ENCODE measurements around the gene ATP5F1A.
"Not testable (repeated sequence)": the region's sequence is repeated elsewhere in the genome, so short reads cannot be mapped to it uniquely, and the experiment has no call there.

The ATP5F1A gene

GRCh38 chr18:46097431-46097800 is 680 bp downstream of the ATP5F1A start:
- Histone ChIP-seq H3K9ac (ENCODE audit: low read depth, low read length, poor library complexity, severe bottlenecking) (peak overlapping the region; percentile 96), H3F3A (ENCODE audit: low read depth) (no peaks in the 10 kb centered on the region), H3K9me2 (replicated peaks; ENCODE audit: low read depth, low read length) (no peaks in the 10 kb centered on the region), H3K4me3 (ENCODE audit: low read length, poor library complexity, severe bottlenecking) (peak overlapping the region; percentile 99), H4K20me1 (ENCODE audit: insufficient read depth, low read length, poor library complexity, severe bottlenecking) (peaks cover 51% of the 10 kb centered on the region), H3K27me3 (ENCODE audit: insufficient read depth, low read length, poor library complexity, severe bottlenecking) (no peaks in the 10 kb centered on the region), H3K4me1 (ENCODE audit: insufficient read depth, low read length, poor library complexity, severe bottlenecking) (peaks cover 26% of the 10 kb centered on the region), H3K4me2 (ENCODE audit: low read depth, low read length, poor library complexity, severe bottlenecking) (peak overlapping the region; percentile 73), H3K79me2 (ENCODE audit: insufficient read depth, low read length) (peaks cover 60% of the 10 kb centered on the region), H3K36me3 (ENCODE audit: insufficient read depth, low read length) (peaks cover 21% of the 10 kb centered on the region), H3K9me3 (ENCODE audit: insufficient read depth, low read depth, low read length) (no peaks in the 10 kb centered on the region), H2AFZ (ENCODE audit: low read length) (peak overlapping the region; percentile 83)
- TF ChIP-seq EZH2phosphoT487 (IDR thresholded peaks at IDR 0.05; ENCODE audit: borderline replicate concordance) = no peak
- TF ChIP-seq CTCF (conservative IDR thresholded peaks at IDR 0.05; ENCODE audit: low read length) = no peak

- no peaks in the 10 kb centered on the region for H3K9me3 ChIP-seq (ENCODE audit: insufficient read depth, low read depth, low read length)
- TF ChIP-seq EZH2phosphoT487 (IDR thresholded peaks at IDR 0.05; ENCODE audit: borderline replicate concordance) = no peak
- no peak for TF ChIP-seq CTCF (conservative IDR thresholded peaks at IDR 0.05; ENCODE audit: low read length)
- no peak overlapping the region for H2AFZ ChIP-seq (ENCODE audit: low read length)
- peaks cover 56% of the 10 kb centered on the region for H4K20me1 ChIP-seq (ENCODE audit: insufficient read depth, low read length, poor library complexity, severe bottlenecking)
- no peaks in the 10 kb centered on the region for H3K9me2 ChIP-seq (replicated peaks; ENCODE audit: low read depth, low read length)
- H3K4me2 ChIP-seq (ENCODE audit: low read depth, low read length, poor library complexity, severe bottlenecking) = peak overlapping the region; percentile 73
- peaks cover 67% of the 10 kb centered on the region for H3K79me2 ChIP-seq (ENCODE audit: insufficient read depth, low read length)
- no peaks in the 10 kb centered on the region for H3F3A ChIP-seq (ENCODE audit: low read depth)
- H3K9ac ChIP-seq (ENCODE audit: low read depth, low read length, poor library complexity, severe bottlenecking) = peak overlapping the region; percentile 96
- H3K36me3 ChIP-seq (ENCODE audit: insufficient read depth, low read length) = peaks cover 22% of the 10 kb centered on the region
- no peaks in the 10 kb centered on the region for H3K27me3 ChIP-seq (ENCODE audit: insufficient read depth, low read length, poor library complexity, severe bottlenecking)
- H3K4me3 ChIP-seq (ENCODE audit: low read length, poor library complexity, severe bottlenecking) = peak overlapping the region; percentile 99
- H3K4me1 ChIP-seq (ENCODE audit: insufficient read depth, low read length, poor library complexity, severe bottlenecking) = peaks cover 26% of the 10 kb centered on the region
Measured at GRCh38 chr18:46096651-46097300, 1.3 kb downstream of the ATP5F1A start.

GRCh38 chr18:46095532-46095931 is 2.6 kb downstream of the ATP5F1A start:
- peaks cover 79% of the 10 kb centered on the region for H3K79me2 ChIP-seq (ENCODE audit: insufficient read depth, low read length)
- no peak overlapping the region for H3K9ac ChIP-seq (ENCODE audit: low read depth, low read length, poor library complexity, severe bottlenecking)
- H2AFZ ChIP-seq (ENCODE audit: low read length) = no peak overlapping the region
- H3K4me1 ChIP-seq (ENCODE audit: insufficient read depth, low read length, poor library complexity, severe bottlenecking) = peaks cover 35% of the 10 kb centered on the region
- peaks cover 69% of the 10 kb centered on the region for H4K20me1 ChIP-seq (ENCODE audit: insufficient read depth, low read length, poor library complexity, severe bottlenecking)
- H3F3A ChIP-seq (ENCODE audit: low read depth) = no peaks in the 10 kb centered on the region
- no peaks in the 10 kb centered on the region for H3K27me3 ChIP-seq (ENCODE audit: insufficient read depth, low read length, poor library complexity, severe bottlenecking)
- TF ChIP-seq EZH2phosphoT487 (IDR thresholded peaks at IDR 0.05; ENCODE audit: borderline replicate concordance) (no peak), CTCF (conservative IDR thresholded peaks at IDR 0.05; ENCODE audit: low read length) (no peak)
- H3K4me2 ChIP-seq (ENCODE audit: low read depth, low read length, poor library complexity, severe bottlenecking) = peak overlapping the region; percentile 73
- no peaks in the 10 kb centered on the region for H3K9me2 ChIP-seq (replicated peaks; ENCODE audit: low read depth, low read length)
- H3K4me3 ChIP-seq (ENCODE audit: low read length, poor library complexity, severe bottlenecking) = peak overlapping the region; percentile 99
- H3K36me3 ChIP-seq (ENCODE audit: insufficient read depth, low read length) = peaks cover 34% of the 10 kb centered on the region
- H3K9me3 ChIP-seq (ENCODE audit: insufficient read depth, low read depth, low read length) = no peaks in the 10 kb centered on the region

GRCh38 chr18:46088501-46088900 is 9.6 kb downstream of the ATP5F1A start:
- not testable (repeated sequence) for H3K9ac ChIP-seq (ENCODE audit: low read depth, low read length, poor library complexity, severe bottlenecking); H3K9me3 ChIP-seq (ENCODE audit: insufficient read depth, low read depth, low read length); H2AFZ ChIP-seq (ENCODE audit: low read length); H3K27me3 ChIP-seq (ENCODE audit: insufficient read depth, low read length, poor library complexity, severe bottlenecking); H3K4me3 ChIP-seq (ENCODE audit: low read length, poor library complexity, severe bottlenecking); H3K4me2 ChIP-seq (ENCODE audit: low read depth, low read length, poor library complexity, severe bottlenecking); H3F3A ChIP-seq (ENCODE audit: low read depth); H3K9me2 ChIP-seq (replicated peaks; ENCODE audit: low read depth, low read length)
- H4K20me1 ChIP-seq (ENCODE audit: insufficient read depth, low read length, poor library complexity, severe bottlenecking) = peaks cover 54% of the 10 kb centered on the region
- peaks cover 52% of the 10 kb centered on the region for H3K79me2 ChIP-seq (ENCODE audit: insufficient read depth, low read length)
- H3K4me1 ChIP-seq (ENCODE audit: insufficient read depth, low read length, poor library complexity, severe bottlenecking) = peaks cover 19% of the 10 kb centered on the region
- peaks cover 92% of the 10 kb centered on the region for H3K36me3 ChIP-seq (ENCODE audit: insufficient read depth, low read length)

Data from Loucy (cell line).